AG09319 (cell line): ENCODE results near the gene METTL8.
A peak's percentile ranks its signal among the peaks of the same experiment; 100 is the strongest.

Experiments
- DNase-seq: peaks from one replicate; pipeline ENCODE4 v3.0.0-alpha.2; 2010; ENCODE audit warnings: low read depth; ENCODE audit errors: extremely low read depth
- TF ChIP-seq, protein P1 (sequence below): IDR thresholded peaks from 2 replicates; pipeline ENCODE4 v1.5.1; 2011; ENCODE audit warnings: low read depth, mild to moderate bottlenecking, inconsistent platforms, low read length, moderate library complexity

Gene METTL8

DNA sequence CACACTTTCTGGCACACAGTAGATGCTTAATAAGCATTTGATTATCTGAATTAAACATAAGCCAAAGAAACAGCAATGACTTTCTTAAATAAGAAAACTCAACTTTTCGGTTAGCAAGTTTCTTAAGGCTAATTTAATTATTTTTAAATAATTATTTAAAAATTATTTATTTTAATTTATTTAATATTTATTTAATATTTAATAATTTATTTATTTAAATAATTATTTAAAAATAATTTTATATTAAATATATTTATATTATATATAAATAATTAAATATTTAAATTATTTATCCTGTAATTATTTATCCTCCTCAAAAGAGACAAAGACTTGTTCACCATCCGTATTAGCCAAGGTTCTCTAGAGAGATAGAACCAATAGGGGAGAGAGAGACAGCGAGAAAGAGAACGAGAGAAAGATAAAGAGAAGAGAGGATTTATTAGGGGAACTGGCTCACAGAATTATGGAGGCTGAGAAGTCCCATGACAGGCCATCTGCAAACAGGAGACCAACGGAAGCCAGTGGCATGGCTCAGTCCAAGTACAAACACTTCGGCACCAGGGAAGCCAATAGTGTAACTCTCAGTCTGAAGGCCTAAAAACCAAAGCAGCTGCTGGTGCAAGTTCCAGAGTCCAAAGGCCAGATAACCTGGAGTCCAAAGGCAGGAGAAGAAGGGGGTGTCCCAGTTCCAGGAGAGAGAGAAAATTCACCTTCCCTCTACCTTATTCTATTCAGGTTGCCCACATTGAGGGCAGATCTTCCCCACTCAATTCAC is 125.3 kb downstream of the METTL8 start:
- TF ChIP-seq, protein P1, sequence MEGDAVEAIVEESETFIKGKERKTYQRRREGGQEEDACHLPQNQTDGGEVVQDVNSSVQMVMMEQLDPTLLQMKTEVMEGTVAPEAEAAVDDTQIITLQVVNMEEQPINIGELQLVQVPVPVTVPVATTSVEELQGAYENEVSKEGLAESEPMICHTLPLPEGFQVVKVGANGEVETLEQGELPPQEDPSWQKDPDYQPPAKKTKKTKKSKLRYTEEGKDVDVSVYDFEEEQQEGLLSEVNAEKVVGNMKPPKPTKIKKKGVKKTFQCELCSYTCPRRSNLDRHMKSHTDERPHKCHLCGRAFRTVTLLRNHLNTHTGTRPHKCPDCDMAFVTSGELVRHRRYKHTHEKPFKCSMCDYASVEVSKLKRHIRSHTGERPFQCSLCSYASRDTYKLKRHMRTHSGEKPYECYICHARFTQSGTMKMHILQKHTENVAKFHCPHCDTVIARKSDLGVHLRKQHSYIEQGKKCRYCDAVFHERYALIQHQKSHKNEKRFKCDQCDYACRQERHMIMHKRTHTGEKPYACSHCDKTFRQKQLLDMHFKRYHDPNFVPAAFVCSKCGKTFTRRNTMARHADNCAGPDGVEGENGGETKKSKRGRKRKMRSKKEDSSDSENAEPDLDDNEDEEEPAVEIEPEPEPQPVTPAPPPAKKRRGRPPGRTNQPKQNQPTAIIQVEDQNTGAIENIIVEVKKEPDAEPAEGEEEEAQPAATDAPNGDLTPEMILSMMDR: no peak
- DNase-seq: no peak

DNA sequence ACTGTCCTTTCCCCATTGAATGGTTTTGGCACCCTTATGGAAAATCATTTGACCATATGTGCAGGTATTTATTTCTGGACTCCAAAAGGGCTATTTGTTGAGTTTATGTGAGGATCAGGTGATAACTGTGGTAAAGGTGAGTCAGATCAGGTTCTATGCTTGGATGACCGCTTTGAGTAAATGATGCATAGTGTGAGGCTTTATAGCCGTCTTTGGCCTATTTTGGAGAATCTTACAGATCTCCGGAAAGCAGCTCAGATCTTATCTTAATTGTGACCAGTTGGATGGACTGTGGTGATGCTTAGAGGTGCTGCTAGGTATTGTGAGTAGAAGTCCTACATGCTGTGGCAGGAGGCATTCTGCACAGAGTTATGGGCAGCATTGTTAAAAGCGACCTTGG is 126.2 kb downstream of the METTL8 start:
- TF ChIP-seq, protein P1: no peak
- no peak for DNase-seq

DNA sequence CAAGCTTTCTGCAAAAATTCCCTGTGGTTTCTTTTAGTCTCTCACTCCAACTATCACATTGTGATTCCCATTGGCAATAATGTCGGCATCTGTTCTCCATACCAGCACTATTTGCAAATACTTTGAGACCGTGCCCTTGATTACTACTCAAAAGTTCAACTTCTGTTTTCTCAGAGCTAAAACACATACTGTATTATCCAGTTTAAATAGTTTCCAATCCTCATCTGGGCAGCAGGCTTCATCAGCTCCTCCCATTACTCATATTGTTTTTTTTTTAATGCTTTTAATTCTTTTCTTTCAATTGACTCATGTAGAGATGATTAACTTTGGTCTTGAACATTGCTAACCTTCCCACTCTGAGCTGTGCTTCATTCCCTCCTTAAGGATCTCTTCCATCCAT is 135.8 kb downstream of the METTL8 start:
- TF ChIP-seq, protein P1: no peak
- peak; percentile 58 for DNase-seq

DNA sequence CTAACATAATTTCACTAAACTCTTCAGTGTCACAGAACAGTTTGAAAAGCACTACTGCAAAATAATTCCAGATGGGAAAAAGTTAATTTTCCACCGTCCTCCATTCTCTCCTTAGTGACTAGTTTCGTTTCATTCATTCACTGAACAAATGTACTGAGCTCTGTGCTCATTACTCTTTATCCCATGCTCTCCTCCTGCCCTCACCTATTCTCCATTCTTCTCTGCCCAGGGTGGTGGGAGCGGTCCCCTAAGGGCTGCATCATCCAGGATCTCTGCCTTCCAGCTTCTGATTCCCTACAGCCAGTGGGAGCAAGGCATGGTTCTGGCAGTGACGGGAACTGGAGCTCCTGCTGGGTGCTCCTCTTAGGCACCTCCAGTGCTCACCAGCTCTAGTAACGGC is 139.2 kb downstream of the METTL8 start:
- no peak for DNase-seq
- TF ChIP-seq, protein P1: no peak

DNA sequence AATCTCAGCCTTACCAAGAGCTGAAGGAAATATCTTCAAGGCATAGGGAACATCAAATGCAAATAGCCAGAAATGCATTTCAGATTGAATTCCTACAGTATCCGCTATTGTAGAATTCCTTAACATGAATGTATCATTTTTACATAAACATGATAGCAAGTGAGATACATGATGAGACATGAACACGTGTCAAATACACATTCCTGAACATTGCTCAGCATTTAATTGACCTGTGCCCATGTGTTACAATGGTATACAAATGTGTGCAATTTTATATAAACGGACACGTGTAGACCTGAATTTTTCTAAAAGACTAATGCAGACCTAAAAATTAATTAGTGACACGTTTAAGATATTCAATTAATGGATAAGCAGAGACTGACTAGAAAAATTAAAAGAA is 140.1 kb downstream of the METTL8 start:
- TF ChIP-seq, protein P1: no peak
- DNase-seq: no peak

DNA sequence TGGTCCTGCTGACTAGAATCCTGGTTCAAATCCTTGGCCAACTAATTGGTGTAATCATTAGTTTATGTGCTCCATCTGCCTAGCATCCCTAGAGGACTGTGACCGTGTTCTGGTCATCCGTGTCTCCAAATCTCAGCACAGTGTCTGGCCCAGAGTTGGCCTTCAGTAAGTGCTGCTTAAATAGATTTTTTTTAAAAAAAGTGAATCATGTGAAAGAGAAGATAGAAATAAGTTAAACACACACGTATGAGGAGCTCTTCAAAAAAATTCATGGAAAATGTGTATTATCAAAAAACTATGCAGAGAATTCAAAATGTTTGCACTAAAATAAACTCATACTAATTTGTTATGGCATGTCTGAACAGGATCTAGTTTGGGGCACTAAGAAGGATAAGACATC is 143.8 kb downstream of the METTL8 start:
- DNase-seq: no peak

DNA sequence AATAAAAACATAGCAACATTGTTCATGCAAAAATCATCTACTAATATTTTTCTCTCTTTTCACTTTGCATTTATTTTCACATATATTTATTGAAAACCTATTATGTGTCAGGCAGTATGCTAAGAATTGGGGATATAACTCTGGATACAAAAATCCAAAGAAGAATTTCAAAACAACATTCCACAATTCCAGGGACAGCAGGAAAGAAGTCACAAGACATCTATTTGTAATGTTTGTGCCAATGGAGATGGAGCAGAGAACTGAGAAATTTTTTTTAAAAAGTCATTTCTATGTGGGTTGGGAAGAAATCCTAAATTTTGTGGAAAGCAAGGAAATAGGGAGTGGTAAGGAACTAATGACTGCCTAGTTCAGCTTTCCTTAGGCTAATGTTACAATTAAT is 144.5 kb downstream of the METTL8 start:
- TF ChIP-seq, protein P1: no peak
- DNase-seq: no peak

More for the DNA sequence above, 143.8 kb downstream of the METTL8 start:
- TF ChIP-seq, protein P1: no peak
